HepG2 (cell line): ENCODE data around the gene TMEM182. TPM values are rescaled to one million over a fixed set of nuclear protein-coding genes. Genes with fewer than 3 reads are reported as not detected.

Experiments
- CBX2 ChIP-seq, 2 experiments: fragments of 200-600 bp in 1 of 2; sonication (generic); formaldehyde crosslinking in 1 of 2; IDR thresholded peaks; 2 replicates each; pipeline versions ENCODE4 v1.7.0 to v1.8.1; 2018 to 2022; ENCODE audit warnings: low read depth in 2 of 2, low read length in 1 of 2, mild to moderate bottlenecking in 1 of 2, missing genetic modification reagents in 1 of 2
- CHD4 ChIP-seq: fragments of 200-600 bp; sonication (generic); IDR thresholded peaks from 2 replicates; pipeline ENCODE4 v1.7.0; 2017; ENCODE audit warnings: mild to moderate bottlenecking, low read length, borderline replicate concordance
- GLMP ChIP-seq: sonication (generic); formaldehyde crosslinking; IDR thresholded peaks from 2 replicates; pipeline ENCODE4 v1.9.0; 2021; ENCODE audit warnings: missing genetic modification reagents, mild to moderate bottlenecking, borderline replicate concordance
- GPN1 ChIP-seq: sonication (generic); formaldehyde crosslinking; IDR thresholded peaks from 2 replicates; pipeline ENCODE4 v1.5.1; 2020; ENCODE audit warnings: missing genetic modification reagents, borderline replicate concordance
- HNRNPUL1 ChIP-seq: fragments of 200-400 bp; formaldehyde crosslinking; IDR thresholded peaks from 2 replicates; pipeline ENCODE4 v1.6.1; 2017; ENCODE audit warnings: low read depth, mild to moderate bottlenecking, low read length, moderate library complexity
- HOXA5 ChIP-seq: sonication (generic); formaldehyde crosslinking; IDR thresholded peaks from 2 replicates; pipeline ENCODE4 v1.4.0; 2020; ENCODE audit warnings: missing genetic modification reagents
- MIXL1 ChIP-seq: IDR thresholded peaks from 2 replicates; pipeline ENCODE4 v1.6.1; 2016
- MLXIP ChIP-seq: sonication (generic); formaldehyde crosslinking; IDR thresholded peaks from 2 replicates; pipeline ENCODE4 v1.9.0; 2021; ENCODE audit warnings: missing genetic modification reagents, borderline replicate concordance
- ONECUT2 ChIP-seq: sonication (generic); formaldehyde crosslinking; IDR thresholded peaks from 2 replicates; pipeline ENCODE4 v1.4.0; 2020; ENCODE audit warnings: missing genetic modification reagents
- RELA ChIP-seq: sonication (generic); formaldehyde crosslinking; IDR thresholded peaks from 2 replicates; pipeline ENCODE4 v1.4.0; 2020; ENCODE audit warnings: missing genetic modification reagents
- SMAD9 ChIP-seq: sonication (generic); formaldehyde crosslinking; IDR thresholded peaks from 2 replicates; pipeline ENCODE4 v1.5.1; 2020; ENCODE audit warnings: mild to moderate bottlenecking, missing genetic modification reagents
- SSRP1 ChIP-seq: IDR thresholded peaks from 2 replicates; pipeline ENCODE4 v1.6.1; 2016; ENCODE audit warnings: control low read depth
- ZBTB49 ChIP-seq: sonication (generic); formaldehyde crosslinking; IDR thresholded peaks from 2 replicates; pipeline ENCODE4 v1.4.0; 2020; ENCODE audit warnings: missing genetic modification reagents, borderline replicate concordance
- ZFX ChIP-seq: sonication (generic); formaldehyde crosslinking; IDR thresholded peaks from 2 replicates; pipeline ENCODE4 v1.4.0; 2020; ENCODE audit warnings: mild to moderate bottlenecking, low read depth, missing genetic modification reagents, moderate library complexity
- ZFYVE20 ChIP-seq: sonication (generic); formaldehyde crosslinking; IDR thresholded peaks from 2 replicates; pipeline ENCODE4 v1.8.0; 2023; ENCODE audit warnings: low read depth, mild to moderate bottlenecking, moderate library complexity, missing genetic modification reagents, borderline replicate concordance
- ZNF205 ChIP-seq: IDR thresholded peaks from 2 replicates; pipeline ENCODE4 v1.6.1; 2018; ENCODE audit warnings: missing biosample characterization, missing genetic modification reagents
- ZNF670 ChIP-seq: sonication (generic); formaldehyde crosslinking; IDR thresholded peaks from 2 replicates; pipeline ENCODE4 v1.8.0; 2022; ENCODE audit warnings: mild to moderate bottlenecking, missing genetic modification reagents, borderline replicate concordance
- ZNF704 ChIP-seq: sonication (generic); formaldehyde crosslinking; IDR thresholded peaks from 2 replicates; pipeline ENCODE4 v1.8.1; 2023; ENCODE audit warnings: mild to moderate bottlenecking, inconsistent platforms, moderate library complexity, missing genetic modification reagents, borderline replicate concordance
- ZNF777 ChIP-seq: sonication (generic); formaldehyde crosslinking; IDR thresholded peaks from 2 replicates; pipeline ENCODE4 v1.4.0; 2020; ENCODE audit warnings: missing genetic modification reagents
- ZSCAN5A ChIP-seq: sonication (generic); formaldehyde crosslinking; IDR thresholded peaks from 2 replicates; pipeline ENCODE4 v1.8.0; 2022; ENCODE audit warnings: mild to moderate bottlenecking, missing genetic modification reagents, borderline replicate concordance
- polyA plus RNA-seq, 8 experiments: library from polyadenylated mRNA; depleted of rRNA in 3 of 8; stranded (reverse) in 7 of 8; unstranded in 1 of 8; fragments of >200 nt; fragmentation: Illumina TruSeq in 4 of 8; extraction: Trizol in 4 of 8; gene quantifications; 2 replicates each; pipeline versions ENCODE4 v1.2.1 to v1.2.3, GENCODE V29; 2011 to 2016; ENCODE audit warnings: low read depth in 4 of 8, missing spikeins in 1 of 8, mixed read lengths in 1 of 8; ENCODE audit not compliant: insufficient read depth in 1 of 8
- total RNA-seq, 5 experiments: library from RNA; depleted of rRNA; stranded (reverse); fragments of >200 nt; fragmentation: Illumina TruSeq; extraction: Trizol; gene quantifications; 2 replicates each; pipeline ENCODE4 v1.2.3, GENCODE V29; 2016; ENCODE audit warnings: low read depth in 1 of 5

The TMEM182 gene
- total and polyA plus RNA-seq, 2 of the 13 experiments (the other 11 are each of a cell fraction or from before 2014, with no cell fraction given): 8.7 to 8.9 TPM

GRCh38 chr2:102724016-102724490 lies 37.8 kb upstream of the TMEM182 start (continued):
- TF ChIP-seq ZBTB49 (CRISPR knock-in tag): no peak
- TF ChIP-seq CHD4: no peak
- TF ChIP-seq ONECUT2: no peak; the same call in 1 of the 2 replicates
- TF ChIP-seq ZNF777: no peak
- no peak for TF ChIP-seq ZNF670 (CRISPR knock-in tag)
- TF ChIP-seq ZNF704 (CRISPR knock-in tag): no peak
- TF ChIP-seq SMAD9 (CRISPR knock-in tag): no peak
- no peak for TF ChIP-seq RELA (CRISPR knock-in tag)
- peak; percentile 75 for TF ChIP-seq ZFX
- TF ChIP-seq ZFYVE20: no peak
- no peak for TF ChIP-seq SSRP1 (CRISPR knock-in tag)
- peak; percentile 67; the same call in 1 of the 2 replicates for TF ChIP-seq ZNF205
- no peak for TF ChIP-seq MLXIP
- peak; percentile 96 for TF ChIP-seq MIXL1 (CRISPR knock-in tag)
- TF ChIP-seq GPN1: no peak
- TF ChIP-seq CBX2 (IDR thresholded peaks at IDR 0.05; ENCODE audit: low read depth, low read length): no peak
- no peak for TF ChIP-seq CBX2 (CRISPR knock-in tag; IDR thresholded peaks at IDR 0.05; ENCODE audit: low read depth)
- TF ChIP-seq HNRNPUL1: no peak
- TF ChIP-seq ZSCAN5A (CRISPR knock-in tag): peak; percentile 87; the same call in 1 of the 2 replicates
- no peak for TF ChIP-seq GLMP (CRISPR knock-in tag)
- peak; percentile 78; the same call in 1 of the 2 replicates for TF ChIP-seq HOXA5 (CRISPR knock-in tag)
